ENCODE measurements around the gene TBC1D14. TPM values are rescaled to one million over a fixed set of nuclear protein-coding genes. Genes with fewer than 3 reads are reported as not detected.

Gene TBC1D14
- total and polyA plus RNA-seq, 2 of the 4 experiments (the other 2 are of a cell fraction): 31.7 to 40.7 TPM

GRCh38 chr4:7052313-7052712 is 142.7 kb downstream of the TBC1D14 start:
- ChIA-PET CTCF (no interaction called here), POLR2A (ENCODE audit: unreplicated experiment) (interaction anchor here (0.8 kb wide), 1 partner anchor 9 kb away, joined by 4 read pairs; the partner anchor contains the start of gene TADA2B)
- H3K23ac ChIP-seq (ENCODE audit: low read depth, low read length): no peak overlapping the region
- H4K91ac ChIP-seq (ENCODE audit: insufficient read depth, low read depth, low read length): no peak overlapping the region
- H2BK120ac ChIP-seq (ENCODE audit: low read depth, low read length): no peak overlapping the region
- H2BK5ac ChIP-seq (ENCODE audit: low read depth, low read length, poor library complexity, severe bottlenecking): no peak overlapping the region
- BruUV-seq (replicated peaks): no TSS peak
- ATAC-seq (ENCODE audit: low read depth) (no peak), DNase-seq (no peak)
- no peaks in the 10 kb centered on the region for H3K9me3 ChIP-seq (ENCODE audit: control insufficient read depth, insufficient read depth, low read length)
- peaks cover 22 to 83% of the 10 kb centered on the region in 2 experiments; a peak in 3 of 4 replicates for H3K79me1 ChIP-seq (ENCODE audit: low read depth in 1 of 2, low read length in 2 of 2)
- no peak overlapping the region for H3K4me2 ChIP-seq (ENCODE audit: low read depth, low read length)
- H3K27me3 ChIP-seq (ENCODE audit: control insufficient read depth, insufficient read depth, low read length): no peaks in the 10 kb centered on the region
- no peak overlapping the region for H3K56ac ChIP-seq (ENCODE audit: extremely low read depth, insufficient read depth, low read length)
- peaks cover 32% of the 10 kb centered on the region for H3K36me3 ChIP-seq (ENCODE audit: control insufficient read depth, insufficient read depth, low read length)
- no peak overlapping the region for H3K27ac ChIP-seq (ENCODE audit: insufficient read depth, low read length)
- intact Hi-C loops (cut with micrococcal nuclease) (no loop called here), dilution Hi-C loops (cut with HindIII; ENCODE audit: low sequenced_read_pairs, unreplicated experiment) (no loop called here), in situ Hi-C loops (cut with MboI; ENCODE audit: low sequenced_read_pairs) (no loop called here)
- no peak overlapping the region for H3K4me3 ChIP-seq (ENCODE audit: insufficient read depth, low read depth, low read length)
- H4K20me1 ChIP-seq (ENCODE audit: insufficient read depth, low read length): peaks cover 62% of the 10 kb centered on the region
- no peaks in the 10 kb centered on the region for H3K4me1 ChIP-seq (ENCODE audit: control insufficient read depth, insufficient read depth, low read length)
- no peak overlapping the region for H4K5ac ChIP-seq (ENCODE audit: low read depth, low read length)
- TF ChIP-seq, protein P1, sequence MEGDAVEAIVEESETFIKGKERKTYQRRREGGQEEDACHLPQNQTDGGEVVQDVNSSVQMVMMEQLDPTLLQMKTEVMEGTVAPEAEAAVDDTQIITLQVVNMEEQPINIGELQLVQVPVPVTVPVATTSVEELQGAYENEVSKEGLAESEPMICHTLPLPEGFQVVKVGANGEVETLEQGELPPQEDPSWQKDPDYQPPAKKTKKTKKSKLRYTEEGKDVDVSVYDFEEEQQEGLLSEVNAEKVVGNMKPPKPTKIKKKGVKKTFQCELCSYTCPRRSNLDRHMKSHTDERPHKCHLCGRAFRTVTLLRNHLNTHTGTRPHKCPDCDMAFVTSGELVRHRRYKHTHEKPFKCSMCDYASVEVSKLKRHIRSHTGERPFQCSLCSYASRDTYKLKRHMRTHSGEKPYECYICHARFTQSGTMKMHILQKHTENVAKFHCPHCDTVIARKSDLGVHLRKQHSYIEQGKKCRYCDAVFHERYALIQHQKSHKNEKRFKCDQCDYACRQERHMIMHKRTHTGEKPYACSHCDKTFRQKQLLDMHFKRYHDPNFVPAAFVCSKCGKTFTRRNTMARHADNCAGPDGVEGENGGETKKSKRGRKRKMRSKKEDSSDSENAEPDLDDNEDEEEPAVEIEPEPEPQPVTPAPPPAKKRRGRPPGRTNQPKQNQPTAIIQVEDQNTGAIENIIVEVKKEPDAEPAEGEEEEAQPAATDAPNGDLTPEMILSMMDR (conservative IDR thresholded peaks at IDR 0.05; ENCODE audit: low read depth, low read length): no peak
- TF ChIP-seq BHLHE40 (IDR thresholded peaks at IDR 0.05; ENCODE audit: low read depth, low read length): no peak
- TF ChIP-seq RCOR1 (IDR thresholded peaks at IDR 0.05; ENCODE audit: insufficient replicate concordance, low read length): no peak
- TF ChIP-seq CEBPB (IDR thresholded peaks at IDR 0.05; ENCODE audit: low read depth, low read length): no peak
- no peak for TF ChIP-seq CHD1 (IDR thresholded peaks at IDR 0.05; ENCODE audit: low read depth, low read length)
- no peak for TF ChIP-seq RAD21 (IDR thresholded peaks at IDR 0.05; ENCODE audit: low read length)
- TF ChIP-seq, protein P2, sequence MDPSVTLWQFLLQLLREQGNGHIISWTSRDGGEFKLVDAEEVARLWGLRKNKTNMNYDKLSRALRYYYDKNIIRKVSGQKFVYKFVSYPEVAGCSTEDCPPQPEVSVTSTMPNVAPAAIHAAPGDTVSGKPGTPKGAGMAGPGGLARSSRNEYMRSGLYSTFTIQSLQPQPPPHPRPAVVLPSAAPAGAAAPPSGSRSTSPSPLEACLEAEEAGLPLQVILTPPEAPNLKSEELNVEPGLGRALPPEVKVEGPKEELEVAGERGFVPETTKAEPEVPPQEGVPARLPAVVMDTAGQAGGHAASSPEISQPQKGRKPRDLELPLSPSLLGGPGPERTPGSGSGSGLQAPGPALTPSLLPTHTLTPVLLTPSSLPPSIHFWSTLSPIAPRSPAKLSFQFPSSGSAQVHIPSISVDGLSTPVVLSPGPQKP (IDR thresholded peaks at IDR 0.05; ENCODE audit: borderline replicate concordance, low read depth, low read length): no peak
- TF ChIP-seq MAFK (IDR thresholded peaks at IDR 0.05; ENCODE audit: low read depth, low read length): no peak
- TF ChIP-seq POLR2A (IDR thresholded peaks at IDR 0.05; ENCODE audit: low read depth, low read length): no peak
- TF ChIP-seq RFX5 (IDR thresholded peaks at IDR 0.05; ENCODE audit: low read depth, low read length): no peak
- TF ChIP-seq FOS (IDR thresholded peaks at IDR 0.05; ENCODE audit: low read depth, low read length): no peak
- no peak for TF ChIP-seq SMC3 (IDR thresholded peaks at IDR 0.05; ENCODE audit: low read depth, low read length)
- no peak for TF ChIP-seq MAZ (IDR thresholded peaks at IDR 0.05; ENCODE audit: borderline replicate concordance, low read depth, low read length)
- no peak for TF ChIP-seq MXI1 (IDR thresholded peaks at IDR 0.05; ENCODE audit: borderline replicate concordance, low read depth, low read length)
- TF ChIP-seq USF2 (IDR thresholded peaks at IDR 0.05; ENCODE audit: low read depth, low read length): no peak
- peaks cover 14% of the 10 kb centered on the region for H3K9me1 ChIP-seq (ENCODE audit: insufficient read depth, low read length)
- H3K14ac ChIP-seq (replicated peaks; ENCODE audit: low read depth, low read length): no peak overlapping the region
- H2BK15ac ChIP-seq (ENCODE audit: low read depth, low read length): no peak overlapping the region
- WGBS, 2 experiments (ENCODE audit: extremely low coverage in 2 of 2, insufficient read length in 1 of 2): 97% methylated on average over 5 of the region's 14 CpGs; no CpG with 5 or more reads in 1 of the 2 experiments
- no peak overlapping the region for H3K9ac ChIP-seq (ENCODE audit: low read depth, low read length)
- no peak overlapping the region for H3K18ac ChIP-seq (ENCODE audit: low read depth, low read length)
- no peak overlapping the region for H2AFZ ChIP-seq (replicated peaks; ENCODE audit: low read length, poor library complexity)
- H2AK9ac ChIP-seq (replicated peaks; ENCODE audit: low read depth, low read length, poor library complexity): no peak overlapping the region
- no peak overlapping the region for H2BK20ac ChIP-seq (ENCODE audit: low read depth, low read length)
- no peak overlapping the region for H3K4ac ChIP-seq (ENCODE audit: low read depth, low read length)
- H4K8ac ChIP-seq (ENCODE audit: low read depth in 2 of 2, low read length in 2 of 2): no peak overlapping the region
- H2AK5ac ChIP-seq (ENCODE audit: low read depth, low read length): no peak overlapping the region
